Medulla oblongata (tissue), 1 donor: ENCODE data around the gene NUP43.
A peak's percentile ranks its signal among the peaks of the same experiment; 100 is the strongest.
"Not testable (repeated sequence)": the region's sequence is repeated elsewhere in the genome, so short reads cannot be mapped to it uniquely, and the experiment has no call there.

Experiments
- DNase-seq: peaks from one replicate; pipeline ENCODE4 v3.0.0-alpha.2; 2015; ENCODE audit errors: extremely low spot score

NUP43 gene, protein sequence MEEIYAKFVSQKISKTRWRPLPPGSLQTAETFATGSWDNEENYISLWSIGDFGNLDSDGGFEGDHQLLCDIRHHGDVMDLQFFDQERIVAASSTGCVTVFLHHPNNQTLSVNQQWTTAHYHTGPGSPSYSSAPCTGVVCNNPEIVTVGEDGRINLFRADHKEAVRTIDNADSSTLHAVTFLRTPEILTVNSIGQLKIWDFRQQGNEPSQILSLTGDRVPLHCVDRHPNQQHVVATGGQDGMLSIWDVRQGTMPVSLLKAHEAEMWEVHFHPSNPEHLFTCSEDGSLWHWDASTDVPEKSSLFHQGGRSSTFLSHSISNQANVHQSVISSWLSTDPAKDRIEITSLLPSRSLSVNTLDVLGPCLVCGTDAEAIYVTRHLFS

GRCh38 chr6:149746147-149746946 lies at the start of gene NUP43:
Gene NUP43 (minus strand): TSS chr6:149746529. CDS start chr6:149746495, 34 bp downstream.
- peak; percentile 93 for DNase-seq

DNA sequence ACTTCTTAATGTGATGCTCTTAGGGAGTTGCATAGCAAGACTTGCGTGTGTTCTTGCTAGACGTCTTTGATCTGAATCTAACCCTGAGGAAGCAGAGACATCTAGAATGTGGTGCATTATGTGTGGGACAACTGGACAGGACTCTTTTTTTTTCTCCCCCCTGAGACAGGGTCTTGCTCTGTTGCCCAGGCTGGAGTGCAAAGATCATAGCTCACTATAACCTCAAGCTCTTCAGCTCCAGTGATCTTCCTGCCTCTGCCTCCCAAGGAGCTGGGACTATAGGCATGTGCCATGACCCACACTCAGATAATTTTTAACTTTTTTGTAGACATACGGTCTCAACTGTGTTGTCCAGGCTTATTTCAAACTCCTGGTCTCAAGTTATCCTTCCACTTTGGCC lies 37.2 kb upstream of the NUP43 start:
- no peak for DNase-seq

DNA sequence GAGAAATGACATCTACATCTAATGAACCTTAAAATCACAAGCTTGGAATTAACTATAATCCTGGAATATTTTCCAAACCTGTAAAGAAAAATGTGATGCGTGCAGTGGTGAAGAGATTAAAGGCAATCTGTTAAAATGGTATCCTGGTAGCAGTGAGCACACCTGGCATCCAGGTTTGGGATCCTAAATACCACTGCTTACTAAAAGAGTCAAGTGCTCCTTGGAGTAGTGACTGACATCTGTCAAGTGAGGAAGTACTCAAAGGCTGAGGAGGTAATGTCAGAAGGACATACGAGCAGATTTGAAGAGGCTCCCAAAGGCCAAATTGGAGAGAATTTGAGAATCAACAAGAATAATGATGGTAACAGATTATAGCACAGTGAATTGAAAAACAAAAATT lies 36.0 kb upstream of the NUP43 start:
- no peak for DNase-seq

GRCh38 chr6:149781715-149782114 lies 35.4 kb upstream of the NUP43 start:
- DNase-seq: no peak

DNA sequence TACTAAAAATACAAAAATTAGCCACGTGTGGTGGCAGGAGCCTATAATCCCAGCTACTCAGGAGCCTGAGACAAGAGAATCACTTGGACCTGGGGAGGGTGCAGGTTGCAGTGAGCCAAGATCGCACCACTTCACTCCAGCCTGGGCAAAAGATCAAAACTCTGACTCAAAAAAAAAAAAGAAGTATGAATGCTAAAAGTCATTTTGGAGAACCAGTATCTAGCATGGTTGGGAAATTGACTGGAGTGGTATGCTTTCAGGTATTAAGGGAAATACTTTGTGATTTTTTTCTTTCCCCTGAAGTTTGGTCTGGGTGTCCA lies 33.3 kb upstream of the NUP43 start:
- DNase-seq: no peak

DNA sequence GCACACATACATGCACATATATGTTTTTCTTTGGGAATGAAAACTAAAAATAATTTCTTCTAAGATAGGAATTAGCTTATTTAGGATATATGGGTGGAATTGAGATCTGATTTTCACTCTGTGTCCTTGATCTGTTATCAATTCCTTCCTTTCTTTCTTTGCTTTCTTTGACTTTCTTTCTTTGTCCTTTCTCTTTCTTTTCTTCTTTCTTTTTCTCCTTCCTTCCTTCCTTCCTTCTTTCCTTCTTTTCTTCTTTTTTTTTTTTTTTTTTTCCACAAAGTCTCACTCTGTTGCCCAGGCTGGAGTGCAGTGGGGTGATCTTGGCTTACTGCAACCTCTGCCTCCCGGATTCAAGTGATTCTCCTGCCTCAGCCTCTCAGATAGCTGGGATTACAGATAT lies 31.3 kb upstream of the NUP43 start:
- no peak for DNase-seq

DNA sequence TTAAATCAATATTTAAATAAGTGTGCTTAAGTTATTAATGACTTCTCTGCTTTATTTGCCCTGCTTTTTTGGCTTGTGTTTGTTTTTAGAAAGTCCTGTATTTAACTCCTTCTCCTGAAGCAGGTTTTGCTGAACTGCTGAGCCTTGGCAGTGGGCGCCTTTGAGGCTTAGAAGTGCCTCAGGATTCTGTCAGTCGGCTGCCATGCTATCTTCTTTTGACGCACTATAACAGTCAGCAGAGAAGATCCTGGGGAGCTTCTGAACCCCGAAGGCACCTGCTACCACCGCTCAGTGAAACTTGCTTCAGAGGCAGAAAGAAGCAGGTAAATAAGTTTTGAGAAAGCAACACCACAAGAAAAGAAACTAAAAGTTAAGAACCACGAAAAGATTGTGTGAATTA lies 25.6 kb upstream of the NUP43 start:
- no peak for DNase-seq

GRCh38 chr6:149771185-149771584 lies 24.9 kb upstream of the NUP43 start:
- DNase-seq: no peak

GRCh38 chr6:149769676-149770075 lies 23.3 kb upstream of the NUP43 start:
- DNase-seq: no peak

DNA sequence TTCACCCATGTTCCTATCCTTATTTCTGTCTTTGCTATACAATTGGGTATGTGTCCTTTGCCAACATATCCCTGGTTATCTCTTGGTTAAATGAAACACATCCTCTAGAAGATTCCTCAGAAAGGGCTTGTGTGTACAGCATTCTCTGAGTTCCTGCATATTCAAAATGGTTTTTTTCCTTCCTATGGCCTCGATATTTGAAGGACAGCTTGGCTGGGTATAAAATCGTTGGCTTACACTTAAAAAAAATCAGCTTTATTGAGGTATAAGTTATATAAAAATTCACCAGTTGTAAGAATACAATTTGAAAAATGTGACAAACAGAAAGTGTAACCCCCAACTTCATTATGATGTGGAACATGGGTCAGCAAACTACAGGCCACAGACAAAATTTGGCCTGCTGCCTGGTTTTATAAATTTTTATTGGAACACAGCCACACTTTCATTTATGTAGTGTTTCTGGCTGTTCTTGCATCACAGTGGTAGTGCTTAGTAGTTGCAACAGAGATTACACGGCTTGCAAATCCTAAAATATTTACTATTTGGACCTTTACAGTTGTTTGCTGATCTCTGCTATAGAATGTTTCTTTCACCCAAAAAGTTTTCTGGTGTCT lies 19.9 kb upstream of the NUP43 start:
- DNase-seq: no peak

- DNase-seq: no peak
These were observed 17.5 kb upstream of the NUP43 start for GRCh38 chr6:149763866-149764265.

GRCh38 chr6:149761438-149761837 lies 15.1 kb upstream of the NUP43 start:
- DNase-seq: no peak

DNA sequence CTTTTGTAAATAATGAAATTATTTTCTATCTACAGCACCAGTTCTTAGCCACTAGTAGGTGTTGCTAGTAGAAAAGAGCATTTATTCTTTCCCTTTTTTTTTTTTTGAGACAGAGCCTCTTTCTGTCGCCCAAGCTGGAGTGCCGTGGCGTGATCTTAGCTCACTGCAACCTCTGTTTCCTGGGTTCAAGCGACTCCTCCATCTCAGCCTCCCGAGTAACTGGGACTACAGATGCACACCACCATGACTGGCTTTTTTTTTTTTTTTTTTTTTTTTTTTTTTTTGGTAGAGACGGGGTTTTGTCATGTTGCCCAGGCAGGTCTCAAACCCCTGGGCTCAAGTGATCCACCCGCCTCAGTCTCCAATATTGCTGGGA lies 9.9 kb upstream of the NUP43 start:
- no peak for DNase-seq

DNA sequence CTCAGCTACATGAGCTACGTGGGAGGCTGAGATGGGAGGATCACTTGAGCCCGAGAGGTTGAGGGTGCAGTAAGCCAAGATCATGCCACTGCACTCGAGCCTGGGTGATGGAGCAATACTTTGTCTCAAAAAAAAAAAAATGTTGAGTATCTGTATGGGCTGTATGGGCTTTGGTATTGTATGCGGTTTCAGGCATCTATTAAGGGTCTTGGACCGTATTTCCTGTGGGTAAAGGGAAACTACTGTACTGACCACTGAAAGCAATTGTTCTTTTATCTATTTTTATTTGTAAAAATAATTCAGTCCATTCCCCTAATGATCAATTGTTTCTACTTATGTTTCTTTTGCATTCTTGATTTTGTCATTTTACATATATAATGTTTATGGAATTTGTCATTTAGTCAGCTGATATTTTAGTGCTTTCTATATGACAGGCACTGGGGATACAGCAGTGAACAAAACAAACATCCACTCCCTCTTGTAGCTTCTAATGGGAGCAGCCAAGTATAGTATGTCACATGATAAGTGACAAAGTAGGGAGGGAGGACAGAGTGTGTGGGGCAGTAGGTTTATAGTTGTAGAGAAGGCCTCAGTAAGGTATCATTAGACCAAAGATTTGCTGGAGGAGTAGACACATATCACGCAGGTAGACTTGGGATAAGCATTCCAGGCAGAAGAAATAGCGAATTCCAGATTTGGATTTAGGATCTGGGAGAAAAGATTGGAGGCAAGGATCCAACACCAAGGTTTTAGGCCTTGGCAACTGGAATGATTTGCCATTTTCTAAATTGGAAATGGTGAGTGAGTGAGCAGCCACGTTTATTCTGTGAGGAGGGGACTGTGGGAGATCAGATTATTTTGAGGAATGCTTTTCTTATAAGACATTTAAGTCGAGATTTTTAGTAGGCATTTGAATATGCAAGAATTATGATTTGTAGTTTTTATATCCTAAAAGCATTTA lies 9.3 kb upstream of the NUP43 start:
- DNase-seq: peak; percentile 54

DNA sequence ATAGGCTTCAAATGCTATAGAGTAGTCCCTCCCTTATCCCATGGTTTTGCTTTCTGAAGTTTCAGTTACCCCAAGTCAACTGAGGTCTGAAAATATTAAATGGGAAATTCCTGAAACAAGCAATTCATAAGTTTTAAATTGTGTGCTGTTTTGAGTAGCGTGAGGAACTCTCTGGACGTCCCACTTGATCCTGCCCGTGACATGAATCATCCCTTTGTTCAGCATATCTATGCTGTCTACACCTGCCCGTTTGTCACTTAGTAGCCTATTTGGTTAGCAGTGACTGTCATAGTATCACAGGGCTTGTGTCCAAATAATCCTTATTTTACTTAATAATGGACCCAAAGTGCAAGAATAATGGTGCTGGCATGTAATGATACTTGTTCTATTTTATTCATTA lies 8.2 kb upstream of the NUP43 start:
- no peak for DNase-seq

DNA sequence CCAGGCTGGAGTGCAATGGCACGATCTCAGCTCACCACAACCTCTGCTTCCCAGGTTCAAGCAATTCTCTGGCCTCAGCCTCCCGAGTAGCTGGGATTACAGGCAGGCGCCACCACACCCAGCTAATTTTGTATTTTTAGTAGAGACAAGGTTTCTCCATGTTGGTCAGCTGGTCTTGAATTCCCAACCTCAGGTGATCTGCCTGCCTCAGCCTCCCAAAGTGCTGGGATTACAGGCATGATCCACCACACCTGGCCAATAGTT lies 7.0 kb upstream of the NUP43 start:
- DNase-seq: not testable (repeated sequence)

GRCh38 chr6:149752600-149753373 lies 6.5 kb upstream of the NUP43 start:
- no peak for DNase-seq

GRCh38 chr6:149751920-149752319 lies 5.6 kb upstream of the NUP43 start:
- not testable (repeated sequence) for DNase-seq

GRCh38 chr6:149751239-149751638 lies 4.9 kb upstream of the NUP43 start:
- DNase-seq: no peak

GRCh38 chr6:149750136-149750609 lies 3.8 kb upstream of the NUP43 start:
- peak; percentile 24 for DNase-seq

DNA sequence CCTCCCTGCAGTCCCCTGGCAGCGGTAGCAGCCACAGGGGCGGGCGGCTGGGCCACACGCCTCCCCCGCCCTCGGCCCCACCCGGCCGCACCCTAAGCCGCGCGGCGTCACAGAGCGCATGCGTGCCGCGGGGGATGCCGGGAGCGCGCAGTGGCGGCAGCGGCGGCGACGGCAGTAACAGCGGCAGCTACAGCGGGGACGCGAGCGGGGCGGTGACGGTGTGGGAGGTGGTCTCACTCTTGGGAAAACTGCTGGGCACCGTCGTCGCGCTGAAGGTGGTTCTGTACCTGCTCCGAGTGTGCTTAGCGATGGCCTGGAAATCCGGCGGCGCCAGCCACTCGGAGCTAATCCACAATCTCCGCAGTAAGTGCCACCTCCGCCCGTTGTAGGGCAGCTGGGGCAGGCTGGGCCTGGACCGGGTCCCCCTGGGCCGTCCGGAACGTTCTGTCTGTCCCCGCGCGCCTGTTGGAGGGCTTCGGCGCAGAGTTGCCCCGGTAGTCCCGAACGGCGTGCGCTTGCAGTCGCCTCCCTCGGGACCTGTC lies 3.3 kb upstream of the NUP43 start, which contains the start of gene PCMT1:
Gene PCMT1 (plus strand): TSS at position 148 of the 542 bp plus-strand sequence. CDS start 161 bp downstream, at position 309.
- peak; percentile 93 for DNase-seq
